Parathyroid adenoma (tissue), 2 donors: ENCODE results near the gene LAMA4.

Source experiments
- H2AFZ ChIP-seq: fragments of 300-600 bp; sonication (generic); one replicate; pipeline ENCODE4 v1.7.0; 2017; ENCODE audit warnings: antibody characterized with exemption, mild to moderate bottlenecking
- H3K27ac ChIP-seq: fragments of 300-600 bp; sonication (generic); one replicate; pipeline ENCODE4 v1.7.0; 2017
- H3K27me3 ChIP-seq: fragments of 300-600 bp; sonication (generic); one replicate; pipeline ENCODE4 v1.7.0; 2017; ENCODE audit warnings: low read length; ENCODE audit not compliant: control insufficient read depth, insufficient read depth
- H3K36me3 ChIP-seq: fragments of 300-600 bp; sonication (generic); one replicate; pipeline ENCODE4 v1.7.0; 2017; ENCODE audit warnings: low read length; ENCODE audit not compliant: control insufficient read depth, insufficient read depth
- H3K4me1 ChIP-seq: fragments of 300-600 bp; sonication (generic); one replicate; pipeline ENCODE4 v1.7.0; 2017; ENCODE audit warnings: control low read depth
- H3K4me2 ChIP-seq: fragments of 300-600 bp; sonication (generic); one replicate; pipeline ENCODE4 v1.7.0; 2017; ENCODE audit warnings: low read length
- H3K4me3 ChIP-seq: fragments of 300-600 bp; sonication (generic); one replicate; pipeline ENCODE4 v1.7.0; 2017; ENCODE audit warnings: low read depth, low read length
- H3K79me2 ChIP-seq: fragments of 300-600 bp; sonication (generic); one replicate; pipeline ENCODE4 v1.7.0; 2017; ENCODE audit warnings: control low read depth
- H3K9ac ChIP-seq: fragments of 300-600 bp; sonication (generic); one replicate; pipeline ENCODE4 v1.7.0; 2017; ENCODE audit warnings: mild to moderate bottlenecking
- H3K9me3 ChIP-seq: fragments of 300-600 bp; sonication (generic); one replicate; pipeline ENCODE4 v1.7.0; 2017; ENCODE audit warnings: low read length; ENCODE audit not compliant: control insufficient read depth
- TF ChIP-seq, protein P1 (sequence below): fragments of 300-600 bp; sonication (generic); IDR thresholded peaks from one replicate; pipeline ENCODE4 v1.7.0; 2017; ENCODE audit warnings: antibody characterized with exemption, mild to moderate bottlenecking
- donor health status: primary hyperparathyroidism.

LAMA4 gene

DNA sequence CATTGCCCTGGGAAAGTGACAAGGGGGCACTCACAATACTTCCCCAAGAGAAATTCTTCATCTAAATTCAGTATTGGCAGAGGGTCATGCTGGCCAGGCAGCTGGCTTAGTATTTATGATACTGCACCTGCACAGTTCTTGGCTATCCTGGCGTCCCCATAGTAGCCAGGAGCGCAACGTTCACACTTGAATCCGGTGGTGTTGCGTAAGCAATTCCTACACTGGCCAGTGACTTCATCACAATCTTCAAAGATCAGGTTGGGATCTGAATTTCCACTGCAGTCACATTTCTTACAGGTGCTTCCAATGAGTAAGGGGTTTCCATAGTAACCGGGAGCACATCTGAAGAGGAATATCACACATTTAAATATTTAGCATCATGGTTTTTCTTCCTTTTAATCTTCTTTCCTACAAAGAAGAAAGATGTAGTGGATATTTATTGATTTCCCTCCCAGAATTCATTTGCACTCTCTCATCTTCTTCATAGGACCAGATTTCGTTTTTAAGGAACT, 62.8 kb downstream of the LAMA4 start:
- H3K79me2 ChIP-seq = no peaks in the 10 kb centered on the region
- no peak overlapping the region for H2AFZ ChIP-seq
- no peak overlapping the region for H3K4me3 ChIP-seq
- no peak overlapping the region for H3K9ac ChIP-seq
- TF ChIP-seq, protein P1, sequence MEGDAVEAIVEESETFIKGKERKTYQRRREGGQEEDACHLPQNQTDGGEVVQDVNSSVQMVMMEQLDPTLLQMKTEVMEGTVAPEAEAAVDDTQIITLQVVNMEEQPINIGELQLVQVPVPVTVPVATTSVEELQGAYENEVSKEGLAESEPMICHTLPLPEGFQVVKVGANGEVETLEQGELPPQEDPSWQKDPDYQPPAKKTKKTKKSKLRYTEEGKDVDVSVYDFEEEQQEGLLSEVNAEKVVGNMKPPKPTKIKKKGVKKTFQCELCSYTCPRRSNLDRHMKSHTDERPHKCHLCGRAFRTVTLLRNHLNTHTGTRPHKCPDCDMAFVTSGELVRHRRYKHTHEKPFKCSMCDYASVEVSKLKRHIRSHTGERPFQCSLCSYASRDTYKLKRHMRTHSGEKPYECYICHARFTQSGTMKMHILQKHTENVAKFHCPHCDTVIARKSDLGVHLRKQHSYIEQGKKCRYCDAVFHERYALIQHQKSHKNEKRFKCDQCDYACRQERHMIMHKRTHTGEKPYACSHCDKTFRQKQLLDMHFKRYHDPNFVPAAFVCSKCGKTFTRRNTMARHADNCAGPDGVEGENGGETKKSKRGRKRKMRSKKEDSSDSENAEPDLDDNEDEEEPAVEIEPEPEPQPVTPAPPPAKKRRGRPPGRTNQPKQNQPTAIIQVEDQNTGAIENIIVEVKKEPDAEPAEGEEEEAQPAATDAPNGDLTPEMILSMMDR = no peak
- no peaks in the 10 kb centered on the region for H3K36me3 ChIP-seq
- H3K4me2 ChIP-seq = no peak overlapping the region
- H3K27ac ChIP-seq = no peak overlapping the region
- H3K9me3 ChIP-seq = no peaks in the 10 kb centered on the region
- no peaks in the 10 kb centered on the region for H3K4me1 ChIP-seq
- no peaks in the 10 kb centered on the region for H3K27me3 ChIP-seq

DNA sequence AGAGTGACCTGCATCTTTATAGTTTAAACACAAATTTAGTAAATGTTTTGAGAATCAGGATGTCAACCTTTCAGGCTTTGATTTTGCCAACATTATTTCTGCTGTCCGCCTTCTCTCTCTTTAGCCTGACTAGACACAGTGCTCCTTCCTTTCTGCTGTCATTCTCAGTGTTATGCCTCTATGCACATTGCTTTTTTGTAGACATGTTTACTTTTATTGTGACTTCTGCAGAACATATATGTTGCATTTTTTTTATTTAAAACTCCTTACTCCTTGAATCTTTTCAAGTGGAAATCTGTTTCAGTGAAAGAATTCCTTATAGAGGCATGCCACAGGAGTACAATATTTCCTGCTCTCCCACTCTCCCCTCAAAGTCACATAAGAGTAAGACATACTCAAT, 64.2 kb downstream of the LAMA4 start:
- TF ChIP-seq, protein P1 = no peak
- Histone ChIP-seq H3K4me3 (no peak overlapping the region), H3K9me3 (no peaks in the 10 kb centered on the region), H2AFZ (no peak overlapping the region), H3K27me3 (no peaks in the 10 kb centered on the region), H3K36me3 (no peaks in the 10 kb centered on the region), H3K27ac (no peak overlapping the region), H3K4me1 (no peaks in the 10 kb centered on the region), H3K79me2 (no peaks in the 10 kb centered on the region), H3K9ac (no peak overlapping the region), H3K4me2 (no peak overlapping the region)

DNA sequence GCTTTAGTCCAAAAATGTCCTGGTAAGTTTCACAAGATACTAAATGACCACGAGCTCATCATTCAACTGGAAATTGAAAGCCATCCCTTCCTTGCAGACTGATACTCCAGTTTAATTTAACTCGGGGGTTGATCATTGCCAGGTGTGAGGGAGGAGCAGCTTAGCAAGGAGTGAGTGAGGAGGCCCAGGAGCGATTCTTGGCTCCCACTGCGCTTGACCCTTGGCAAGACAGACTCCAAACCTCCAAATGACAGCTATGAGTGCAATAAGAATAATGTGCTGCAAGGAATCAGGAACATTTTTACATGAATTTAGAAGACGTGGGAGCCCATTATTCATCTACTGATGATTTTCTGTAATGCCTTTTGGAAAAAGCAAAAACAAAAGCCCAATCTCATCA, 64.9 kb downstream of the LAMA4 start:
- H3K36me3 ChIP-seq = no peaks in the 10 kb centered on the region
- H3K79me2 ChIP-seq = no peaks in the 10 kb centered on the region
- H3K4me3 ChIP-seq = no peak overlapping the region
- TF ChIP-seq, protein P1 = no peak
- no peak overlapping the region for H3K9ac ChIP-seq
- H2AFZ ChIP-seq = no peak overlapping the region
- no peak overlapping the region for H3K27ac ChIP-seq
- H3K4me1 ChIP-seq = no peaks in the 10 kb centered on the region
- no peak overlapping the region for H3K4me2 ChIP-seq
- H3K27me3 ChIP-seq = no peaks in the 10 kb centered on the region
- no peaks in the 10 kb centered on the region for H3K9me3 ChIP-seq

DNA sequence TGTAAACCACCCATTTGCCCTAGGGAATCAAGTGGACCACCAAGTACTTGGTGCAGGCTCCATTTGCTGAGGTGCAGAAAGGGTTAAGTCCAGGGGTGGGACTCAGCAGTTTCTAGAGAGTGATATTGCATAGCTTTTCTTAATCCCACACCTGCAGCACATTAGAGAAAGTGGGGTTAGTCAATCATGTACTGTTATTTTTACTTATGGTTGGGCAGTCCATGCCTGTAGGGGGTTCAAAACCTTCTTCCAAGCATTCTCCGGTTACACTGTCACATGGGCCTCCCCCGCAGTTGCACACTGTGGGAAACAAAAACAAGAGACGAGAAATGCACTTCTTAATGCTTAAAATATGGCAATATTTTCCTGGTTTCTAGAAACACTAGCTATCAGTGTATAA, 65.5 kb downstream of the LAMA4 start:
- no peaks in the 10 kb centered on the region for H3K9me3 ChIP-seq
- H3K36me3 ChIP-seq = no peaks in the 10 kb centered on the region
- H3K9ac ChIP-seq = no peak overlapping the region
- TF ChIP-seq, protein P1 = no peak
- H3K27ac ChIP-seq = no peak overlapping the region
- H3K79me2 ChIP-seq = no peaks in the 10 kb centered on the region
- no peak overlapping the region for H3K4me3 ChIP-seq
- H3K27me3 ChIP-seq = no peaks in the 10 kb centered on the region
- no peak overlapping the region for H3K4me2 ChIP-seq
- no peak overlapping the region for H2AFZ ChIP-seq
- H3K4me1 ChIP-seq = no peaks in the 10 kb centered on the region

DNA sequence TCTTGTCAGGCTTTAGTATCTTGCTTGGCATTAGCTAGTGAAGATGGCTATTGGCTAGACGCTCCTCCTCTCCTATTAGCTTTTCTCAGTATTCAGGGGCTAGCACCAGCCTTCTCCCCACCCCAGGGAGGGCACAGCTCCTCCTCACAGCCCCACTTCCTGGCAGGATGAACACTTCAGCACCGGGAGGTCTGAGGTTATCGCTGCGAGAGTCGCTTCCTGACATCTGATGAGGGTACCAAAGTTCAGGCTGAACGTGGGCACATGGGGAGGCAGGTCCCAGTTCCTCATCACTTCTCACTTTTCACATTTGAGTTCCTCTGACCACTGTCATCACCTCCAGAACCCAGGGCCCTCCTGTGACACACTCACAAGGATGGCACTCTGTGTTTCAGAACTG, 66.6 kb downstream of the LAMA4 start:
- Histone ChIP-seq H3K79me2 (no peaks in the 10 kb centered on the region), H3K9ac (no peak overlapping the region), H3K27me3 (no peaks in the 10 kb centered on the region), H2AFZ (no peak overlapping the region), H3K4me2 (no peak overlapping the region), H3K36me3 (no peaks in the 10 kb centered on the region), H3K4me3 (no peak overlapping the region), H3K9me3 (no peaks in the 10 kb centered on the region), H3K4me1 (no peaks in the 10 kb centered on the region), H3K27ac (no peak overlapping the region)
- TF ChIP-seq, protein P1 = no peak
